HG03460 (cell line): ENCODE results near the gene PEX16.
"Not testable (repeated sequence)": the region's sequence is repeated elsewhere in the genome, so short reads cannot be mapped to it uniquely, and the experiment has no call there.

Experiments used
- ATAC-seq: cut with Tn5 transposase; IDR thresholded peaks from one replicate; pipeline ENCODE4 v1.9.1; 2021; ENCODE audit not compliant: unreplicated experiment

Gene PEX16

DNA sequence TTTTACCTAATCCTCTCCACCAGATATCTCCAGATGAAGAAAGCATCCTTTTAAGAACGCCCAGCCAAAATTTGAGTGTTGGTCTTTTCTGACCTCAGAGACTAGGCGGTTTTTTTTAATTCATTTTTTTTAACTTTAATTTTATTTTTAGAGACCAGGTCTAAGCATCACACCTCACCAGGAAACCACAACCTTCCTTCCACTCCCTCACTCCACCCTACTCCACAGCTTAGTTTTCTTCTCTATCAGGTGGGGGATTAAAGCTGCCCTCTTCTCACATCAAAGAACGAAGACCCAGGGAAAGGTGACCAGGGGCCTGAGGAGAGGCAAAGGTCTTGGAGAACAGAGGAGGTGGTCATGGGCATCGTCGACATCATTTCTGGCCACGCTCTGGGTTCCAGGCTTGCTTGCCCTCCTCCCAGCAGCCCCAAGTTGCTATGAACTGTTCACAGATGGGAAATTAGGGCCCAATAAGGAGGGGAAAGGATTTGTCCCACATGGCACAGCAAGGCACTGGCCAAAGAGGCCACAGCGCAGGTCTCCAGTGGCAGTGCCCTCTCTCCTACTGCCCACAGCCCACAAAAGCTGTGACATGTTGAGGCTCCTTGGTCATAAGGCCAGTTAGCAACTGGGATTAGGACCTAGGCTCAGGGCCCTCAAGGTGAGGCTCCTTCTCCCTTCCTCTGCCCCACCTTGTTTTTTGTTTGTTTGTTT, 1.4 kb upstream of the PEX16 start:
- no peak for ATAC-seq

DNA sequence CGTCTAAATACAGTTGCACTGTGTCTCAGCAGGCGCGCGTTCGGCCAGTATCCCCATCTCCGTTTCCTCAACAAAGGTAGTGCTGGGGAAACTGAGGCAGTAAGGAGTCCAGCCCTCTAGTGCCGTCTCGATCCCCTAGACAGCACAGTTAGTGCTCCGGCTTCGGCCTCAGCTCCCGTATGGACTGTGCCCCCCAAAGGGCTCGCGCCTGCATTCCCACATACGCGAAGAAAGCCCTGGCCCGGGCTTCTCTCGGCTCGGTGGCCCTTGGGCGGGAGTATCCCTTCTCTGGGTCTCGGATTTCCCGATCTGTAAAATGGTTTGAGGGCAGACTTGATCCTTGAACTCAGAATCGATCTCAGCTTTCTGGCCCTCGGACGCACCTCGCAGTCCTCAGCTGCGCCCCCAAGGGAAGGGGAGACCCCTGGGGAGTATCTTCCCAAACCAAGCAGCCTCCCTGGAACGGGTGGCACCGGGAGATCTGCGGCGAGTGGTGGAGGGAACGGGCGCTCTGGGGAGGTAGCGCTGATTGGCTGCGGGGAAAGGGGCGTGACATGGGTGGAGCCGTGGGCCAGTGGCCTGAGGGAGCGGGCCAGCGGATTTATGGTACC, 759 bp upstream of the PEX16 start:
- ATAC-seq: peak; percentile 36

DNA sequence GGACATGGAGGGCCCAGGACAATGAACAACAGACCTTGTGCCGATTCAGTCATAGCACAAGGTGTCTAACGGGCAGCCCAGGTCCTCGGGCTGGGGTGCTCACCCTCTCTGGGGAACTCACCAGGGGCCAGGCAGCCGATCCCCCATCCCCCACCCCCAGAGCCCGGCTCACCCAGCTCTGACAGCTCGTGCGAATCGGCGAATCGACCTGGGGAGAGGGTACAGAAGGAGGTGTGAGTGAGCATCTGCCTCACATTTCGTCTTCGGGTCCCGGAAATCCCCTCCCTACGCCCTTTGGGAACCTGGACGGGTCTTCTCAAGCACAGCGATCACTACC, 423 bp downstream of the PEX16 start:
- no peak for ATAC-seq

DNA sequence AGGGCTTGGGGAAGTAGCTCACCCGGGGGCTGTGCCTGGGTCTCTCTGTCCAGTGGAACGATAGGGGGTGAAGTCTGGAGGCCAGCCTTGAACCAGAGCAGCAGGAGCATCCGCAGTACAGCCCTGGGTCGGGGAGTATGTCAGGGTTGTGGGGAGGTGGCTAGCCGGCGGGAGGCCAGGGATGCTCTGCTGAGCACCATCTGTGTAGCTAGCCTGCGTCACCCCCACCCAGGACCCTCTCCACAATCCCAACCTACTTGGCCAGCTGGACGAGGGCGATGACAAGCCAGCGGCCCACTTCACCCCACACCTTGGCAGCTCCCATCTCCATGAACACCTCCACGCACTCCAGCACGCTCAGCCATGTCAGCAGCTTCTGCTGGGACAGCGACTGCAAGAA, 2.2 kb downstream of the PEX16 start:
- ATAC-seq: no peak

DNA sequence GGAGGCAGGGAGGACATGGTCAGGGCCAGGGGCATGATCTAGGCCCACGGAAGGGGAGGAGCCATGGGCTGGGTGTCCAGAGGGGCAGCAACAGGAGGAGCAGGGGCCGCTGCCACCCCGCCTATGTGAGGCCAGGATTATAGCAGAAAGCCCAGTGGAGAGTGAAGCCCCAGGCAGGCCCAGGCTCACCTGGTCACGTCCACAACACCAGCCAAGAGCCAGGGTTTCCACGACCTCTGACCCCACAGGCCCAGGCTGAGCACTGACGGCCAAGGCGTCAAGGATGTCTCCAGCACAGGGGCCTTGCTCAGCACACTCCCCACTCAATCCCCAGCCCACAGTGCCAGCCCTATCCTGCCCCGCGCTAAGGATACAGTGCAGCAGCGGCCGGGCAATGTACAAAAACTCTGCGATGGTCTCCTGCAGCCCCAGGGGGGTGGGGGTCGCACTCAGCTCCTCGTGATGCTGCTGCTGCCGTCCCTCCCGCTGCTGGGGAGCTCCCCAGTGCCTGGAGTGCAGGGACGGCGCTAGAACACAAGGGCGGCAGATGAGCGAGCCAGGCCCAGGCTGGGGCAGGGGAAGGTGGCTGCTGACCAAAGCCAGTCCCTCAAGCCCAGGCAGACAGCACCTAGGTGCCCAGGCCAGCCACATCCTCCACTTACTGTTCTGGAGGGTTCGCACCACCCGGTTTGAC, 3.6 kb downstream of the PEX16 start:
- no peak for ATAC-seq

DNA sequence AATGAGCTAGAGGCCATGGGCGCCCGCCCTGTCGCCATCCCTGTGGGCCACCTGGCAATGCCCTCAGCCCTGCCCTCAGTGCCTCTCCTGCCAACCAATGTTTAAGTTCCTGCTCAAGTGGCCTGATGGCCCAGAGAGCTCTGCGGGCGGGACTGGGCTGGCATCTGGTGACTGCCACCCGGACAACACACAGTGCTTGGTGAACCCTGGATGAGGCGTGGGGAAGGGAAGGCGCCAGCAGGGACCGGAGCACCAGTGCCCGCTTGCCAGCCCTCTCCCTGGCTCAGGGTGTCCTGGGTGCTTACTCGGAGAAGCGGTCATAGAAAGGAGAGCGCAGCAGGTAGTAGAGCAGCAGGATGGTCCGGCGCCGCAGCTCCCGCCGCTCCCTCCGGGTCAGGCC, 4.2 kb downstream of the PEX16 start:
- no peak for ATAC-seq

DNA sequence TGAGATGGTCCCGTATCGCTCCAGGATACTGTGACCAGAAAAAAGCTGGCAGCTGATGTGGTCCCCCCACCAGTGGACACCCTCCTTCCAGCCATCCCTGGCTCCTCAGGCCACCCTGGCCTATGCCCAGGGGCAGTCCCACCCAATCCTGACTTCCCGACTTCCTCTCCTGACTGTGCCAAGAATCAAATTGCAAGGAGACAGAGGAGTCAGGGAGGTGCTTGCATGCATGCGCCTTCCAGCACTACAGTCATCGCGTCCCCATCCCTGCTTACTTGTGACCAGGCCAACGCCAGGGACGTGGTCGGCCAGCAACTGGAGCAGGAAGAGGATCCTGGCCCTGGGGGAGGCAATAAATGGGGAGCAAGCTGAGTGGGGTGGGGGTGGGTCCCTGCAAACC, 7.1 kb downstream of the PEX16 start:
- ATAC-seq: no peak

DNA sequence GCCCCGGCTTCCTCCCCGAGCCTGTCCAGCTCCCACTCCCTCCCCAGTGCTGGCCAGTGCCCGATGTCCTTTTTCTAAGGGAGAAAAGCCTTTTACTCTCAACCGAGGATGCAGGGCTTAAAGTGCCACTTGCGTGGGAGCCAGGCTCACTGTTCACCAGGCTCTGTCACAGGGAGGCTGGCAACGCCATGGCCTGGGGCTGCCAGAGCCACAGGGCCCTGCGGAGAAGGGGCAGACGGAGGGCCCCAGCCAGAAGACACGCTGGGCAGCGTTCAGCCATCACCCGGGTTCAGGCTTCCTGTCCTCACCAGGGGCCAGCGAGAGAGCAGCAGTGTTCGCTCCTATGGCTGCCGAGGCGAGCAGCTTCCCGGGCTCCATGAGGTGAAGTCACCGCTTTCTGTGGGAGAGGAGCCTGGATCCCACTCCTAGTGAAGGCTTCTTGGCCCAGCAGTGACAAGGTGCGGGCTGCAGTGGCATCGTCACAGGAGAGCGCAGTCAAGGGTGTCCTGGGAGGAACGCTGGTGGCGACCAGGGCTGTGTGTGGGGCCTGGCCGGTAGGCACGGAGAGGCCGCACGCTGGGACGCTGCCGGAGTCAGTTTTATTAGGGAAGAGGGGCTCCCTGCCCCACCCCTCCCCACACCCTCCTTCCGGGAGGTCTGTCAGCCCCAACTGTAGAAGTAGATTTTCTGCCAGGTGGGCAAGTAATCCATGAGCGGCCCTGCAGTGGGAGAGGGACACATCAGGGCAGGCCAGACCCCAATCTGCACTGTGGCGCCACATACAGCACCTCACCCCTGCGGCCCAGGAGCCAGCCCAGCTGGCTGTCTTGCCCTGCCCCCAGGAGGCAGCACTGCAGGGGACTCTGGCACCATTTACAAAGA, 7.8 kb downstream of the PEX16 start:
- no peak for ATAC-seq

DNA sequence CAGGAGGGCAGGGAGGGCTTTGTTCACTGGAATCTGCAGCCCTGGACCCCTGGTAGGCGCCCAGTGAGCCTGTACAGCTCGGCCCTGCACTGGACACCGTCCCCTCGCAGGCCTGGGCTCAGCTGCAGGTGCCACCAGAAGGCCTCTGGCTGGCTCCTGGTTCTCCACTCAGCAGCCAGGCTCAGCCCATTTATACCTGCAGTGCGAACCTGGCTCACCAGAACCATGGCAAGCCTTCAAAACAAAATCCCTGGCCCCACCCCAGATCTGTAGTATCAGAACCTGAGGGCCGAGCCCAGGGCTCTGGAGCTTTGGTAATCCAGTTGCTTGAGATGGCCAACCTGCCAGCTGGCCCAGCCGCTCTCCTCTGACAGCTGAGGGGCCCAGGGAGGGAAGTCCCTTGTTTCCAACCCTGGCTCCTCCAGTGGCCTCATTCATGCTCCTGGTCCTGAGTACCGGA, 9.7 kb downstream of the PEX16 start:
- no peak for ATAC-seq

DNA sequence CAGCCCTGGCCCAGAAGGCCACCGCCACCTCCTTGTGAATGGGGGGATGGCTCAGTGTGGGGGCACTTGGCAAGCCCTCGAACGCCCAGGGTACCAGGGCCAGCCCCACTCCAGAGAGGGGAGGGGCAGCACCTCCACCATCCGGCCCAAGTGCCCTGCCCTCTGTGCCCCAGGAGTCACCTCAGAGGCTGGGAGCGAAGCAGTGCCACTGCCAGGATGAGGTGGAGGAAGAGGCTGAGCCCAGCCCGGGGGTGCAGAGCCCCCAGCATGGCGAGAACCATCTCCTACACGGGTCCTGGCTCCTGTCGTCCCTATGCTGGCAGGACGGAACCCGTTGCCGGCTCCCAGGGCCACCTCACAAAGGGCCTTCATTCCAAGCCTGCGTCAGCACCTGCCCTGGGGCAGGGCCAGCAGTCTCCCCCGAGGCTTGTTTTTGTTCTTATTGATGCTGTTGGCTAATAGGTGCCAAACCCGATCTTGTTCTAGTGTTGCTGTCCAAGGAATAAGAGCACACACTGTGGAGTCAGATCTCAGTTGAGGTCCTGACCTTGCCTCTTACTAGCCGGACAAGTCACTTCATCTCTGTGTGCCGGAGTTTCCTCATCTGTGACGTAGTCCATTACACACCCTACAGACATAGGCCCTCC, 10.6 kb downstream of the PEX16 start, which contains the start of gene FREY1:
Gene FREY1, minus strand, starts transcription at position 307 of the 647 bp plus-strand sequence. Its CDS starts 26 bp downstream, at position 281.
- no peak for ATAC-seq

DNA sequence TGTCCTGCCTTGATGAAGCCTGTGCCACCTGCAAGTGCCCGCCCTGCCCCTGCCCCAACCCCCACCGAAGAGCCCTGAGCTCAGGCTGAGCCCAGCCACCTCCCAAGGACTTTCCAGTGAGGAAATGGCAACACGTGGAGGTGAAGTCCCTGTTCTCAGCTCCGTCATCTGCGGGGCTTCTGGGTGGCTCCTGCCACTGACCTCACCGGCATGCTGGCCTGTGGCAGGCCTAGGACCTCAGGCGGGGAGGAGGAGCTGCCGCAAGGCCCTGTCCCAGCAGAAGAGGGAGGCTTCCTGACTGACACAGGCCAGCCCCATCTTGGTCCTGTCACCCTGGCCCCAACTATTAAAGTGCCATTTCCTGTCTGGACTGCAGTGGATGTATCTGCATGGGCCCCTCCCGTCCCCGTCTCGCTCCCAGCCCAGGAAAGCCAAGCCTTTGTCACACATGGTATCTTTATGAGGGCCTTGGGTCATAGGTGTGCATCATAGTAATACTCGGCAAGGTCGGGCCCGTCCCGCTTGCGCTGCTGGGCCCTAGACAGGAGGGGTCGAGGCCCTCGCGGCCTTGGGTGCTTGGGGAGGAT, 11.5 kb downstream of the PEX16 start:
- no peak for ATAC-seq

DNA sequence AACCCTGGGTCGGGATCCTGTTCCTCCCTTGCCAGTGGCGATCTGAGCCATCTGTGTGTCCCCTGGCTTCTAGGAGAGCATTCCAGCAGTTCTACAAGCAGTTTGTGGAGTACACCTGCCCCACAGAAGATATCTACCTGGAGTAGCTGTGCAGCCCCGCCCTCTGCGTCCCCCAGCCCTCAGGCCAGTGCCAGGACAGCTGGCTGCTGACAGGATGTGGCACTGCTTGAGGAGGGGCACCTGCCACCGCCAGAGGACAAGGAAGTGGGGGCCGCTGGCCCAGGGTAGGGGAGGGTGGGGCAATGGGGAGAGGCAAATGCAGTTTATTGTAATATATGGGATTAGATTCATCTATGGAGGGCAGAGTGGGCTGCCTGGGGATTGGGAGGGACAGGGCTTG, 12.1 kb downstream of the PEX16 start:
- ATAC-seq: not testable (repeated sequence)

DNA sequence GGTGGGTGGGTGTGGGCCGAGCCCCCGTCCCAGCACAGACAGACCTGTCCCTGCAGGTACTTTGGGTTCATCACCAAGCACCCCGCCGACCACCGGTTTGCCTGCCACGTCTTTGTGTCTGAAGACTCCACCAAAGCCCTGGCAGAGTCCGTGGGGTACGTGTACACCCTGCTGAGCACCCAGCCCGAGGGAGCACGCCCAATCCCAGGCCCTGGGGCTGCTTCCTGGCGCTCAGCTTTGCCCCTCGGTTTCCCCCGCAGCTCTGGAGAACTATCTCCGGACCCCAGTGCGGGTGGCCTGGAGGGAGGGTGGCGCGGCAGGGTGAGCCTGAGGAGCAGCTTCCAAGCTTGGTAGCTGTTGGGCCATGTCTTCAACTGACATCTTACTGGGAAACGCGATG, 12.6 kb downstream of the PEX16 start:
- ATAC-seq: no peak

DNA sequence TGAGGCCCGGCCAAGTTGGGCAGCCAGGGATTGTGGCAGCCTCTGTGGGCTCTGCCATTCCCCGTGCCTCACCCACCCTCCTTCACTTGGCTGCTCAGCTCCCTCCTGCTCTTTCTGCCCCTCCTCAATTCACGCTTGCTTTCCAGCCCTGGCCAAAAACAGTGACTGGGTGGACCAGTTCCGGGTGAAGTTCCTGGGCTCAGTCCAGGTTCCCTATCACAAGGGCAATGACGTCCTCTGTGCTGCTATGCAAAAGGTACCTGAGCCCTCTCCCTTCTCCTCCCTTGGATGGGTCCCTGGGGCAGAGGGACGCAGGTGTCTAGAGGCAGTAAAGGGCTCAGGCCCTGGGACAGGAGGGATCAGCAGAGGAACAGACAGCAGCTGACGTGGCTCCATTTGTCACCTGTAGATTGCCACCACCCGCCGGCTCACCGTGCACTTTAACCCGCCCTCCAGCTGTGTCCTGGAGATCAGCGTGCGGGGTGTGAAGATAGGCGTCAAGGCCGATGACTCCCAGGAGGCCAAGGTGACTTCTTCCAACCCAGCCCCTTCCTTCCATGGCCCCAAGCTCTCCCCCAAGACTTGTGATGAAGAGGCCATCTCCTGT, 13.3 kb downstream of the PEX16 start:
- no peak for ATAC-seq

DNA sequence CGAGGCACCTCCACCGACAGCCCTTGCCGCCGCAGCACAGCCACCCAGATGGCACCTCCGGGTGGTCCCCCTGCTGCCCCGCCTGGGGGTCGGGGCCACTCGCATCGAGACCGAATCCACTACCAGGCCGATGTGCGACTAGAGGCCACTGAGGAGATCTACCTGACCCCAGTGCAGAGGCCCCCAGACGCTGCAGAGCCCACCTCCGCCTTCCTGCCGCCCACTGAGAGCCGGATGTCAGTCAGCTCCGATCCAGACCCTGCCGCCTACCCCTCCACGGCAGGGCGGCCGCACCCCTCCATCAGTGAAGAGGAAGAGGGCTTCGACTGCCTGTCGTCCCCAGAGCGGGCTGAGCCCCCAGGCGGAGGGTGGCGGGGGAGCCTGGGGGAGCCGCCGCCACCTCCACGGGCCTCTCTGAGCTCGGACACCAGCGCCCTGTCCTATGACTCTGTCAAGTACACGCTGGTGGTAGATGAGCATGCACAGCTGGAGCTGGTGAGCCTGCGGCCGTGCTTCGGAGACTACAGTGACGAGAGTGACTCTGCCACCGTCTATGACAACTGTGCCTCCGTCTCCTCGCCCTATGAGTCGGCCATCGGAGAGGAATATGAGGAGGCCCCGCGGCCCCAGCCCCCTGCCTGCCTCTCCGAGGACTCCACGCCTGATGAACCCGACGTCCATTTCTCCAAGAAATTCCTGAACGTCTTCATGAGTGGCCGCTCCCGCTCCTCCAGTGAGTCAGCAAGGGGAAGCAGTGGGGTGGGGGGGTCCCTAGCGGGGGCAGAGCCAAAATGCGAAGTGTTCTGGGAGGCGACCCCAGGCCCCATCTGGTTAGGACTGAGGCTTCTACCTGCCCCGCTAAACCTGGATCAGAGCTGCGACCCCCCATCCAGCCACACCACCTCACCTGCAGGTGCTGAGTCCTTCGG, 15.0 kb downstream of the PEX16 start:
- no peak for ATAC-seq

DNA sequence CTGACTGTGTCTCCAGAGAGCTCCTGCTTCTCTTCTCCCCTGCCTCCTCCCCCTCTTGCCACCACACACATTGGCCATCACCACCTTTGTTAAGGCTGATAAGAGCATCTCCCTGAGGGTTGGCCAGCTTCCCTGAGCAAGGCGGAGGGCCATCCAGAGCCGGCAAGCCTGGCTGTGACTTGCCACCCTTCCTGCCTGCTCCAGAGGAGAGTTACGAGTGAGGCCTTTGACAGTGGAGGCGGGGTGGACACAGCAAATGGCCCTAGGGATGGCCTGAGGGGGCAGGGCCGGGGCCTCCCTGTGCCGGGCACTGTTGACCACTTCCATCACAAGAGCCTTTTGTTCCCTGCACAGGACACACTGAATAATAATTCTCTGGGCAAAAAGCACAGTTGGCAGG, 16.1 kb downstream of the PEX16 start:
- ATAC-seq: no peak

DNA sequence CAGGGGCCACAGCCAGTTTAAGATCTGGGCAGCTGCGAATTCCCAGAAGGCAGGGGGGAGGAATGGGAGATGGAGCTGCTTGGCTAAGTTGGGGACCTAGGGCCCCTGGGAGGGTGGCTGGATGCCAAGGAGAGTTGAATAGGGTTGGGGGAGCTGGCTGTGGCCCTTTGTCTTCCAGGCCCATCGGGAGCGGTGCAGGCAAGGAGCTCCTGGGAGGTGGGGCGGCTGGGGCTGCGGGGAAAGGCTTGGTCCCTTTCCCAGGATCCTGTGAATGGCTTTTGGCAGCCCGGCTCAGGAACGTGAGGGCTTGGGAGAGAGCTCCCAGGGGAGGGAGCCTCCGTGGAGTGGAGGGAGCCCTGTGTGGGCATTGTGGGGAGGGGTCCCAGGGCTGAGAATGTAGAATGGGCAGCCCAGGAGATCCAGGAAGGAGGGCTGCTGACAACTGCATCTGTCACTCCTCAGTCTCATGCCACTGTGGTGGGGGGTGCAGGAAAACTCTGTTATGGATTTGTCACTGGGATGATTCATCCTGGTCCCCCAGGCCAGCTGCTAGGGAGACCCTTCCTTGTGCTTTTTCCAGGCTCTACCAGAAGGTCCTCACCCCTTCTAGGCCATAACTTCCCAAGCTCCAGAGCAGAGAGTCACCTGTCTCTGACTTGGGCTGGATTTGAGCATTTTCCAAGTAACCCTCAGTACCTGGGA, 16.6 kb downstream of the PEX16 start:
- ATAC-seq: no peak

DNA sequence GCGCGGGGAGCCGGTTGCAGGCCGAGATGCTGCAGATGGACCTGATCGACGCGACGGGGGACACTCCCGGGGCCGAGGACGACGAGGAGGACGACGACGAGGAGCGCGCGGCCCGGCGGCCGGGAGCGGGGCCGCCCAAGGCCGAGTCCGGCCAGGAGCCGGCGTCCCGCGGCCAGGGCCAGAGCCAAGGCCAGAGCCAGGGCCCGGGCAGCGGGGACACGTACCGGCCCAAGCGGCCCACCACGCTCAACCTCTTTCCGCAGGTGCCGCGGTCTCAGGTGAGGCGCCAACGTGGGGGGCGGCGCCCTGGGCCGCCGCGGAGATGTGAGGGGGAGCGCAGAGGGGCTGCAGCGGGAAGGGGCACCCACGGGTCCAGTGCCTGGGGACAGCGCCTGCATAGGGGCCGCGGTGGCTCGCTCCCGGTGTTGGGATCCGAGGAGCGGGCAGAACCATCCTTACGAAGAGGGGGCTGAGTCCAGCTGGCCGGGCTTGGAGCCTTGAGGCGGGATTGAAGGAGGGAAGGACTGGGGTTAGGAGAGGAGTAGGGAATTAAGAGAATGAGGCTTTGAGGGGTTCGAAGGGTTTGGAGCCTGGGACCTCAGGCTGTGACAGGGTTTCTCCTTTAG, 17.4 kb downstream of the PEX16 start:
- not testable (repeated sequence) for ATAC-seq
